RWPE1 (cell line): ENCODE results near the gene L1TD1.
"Not testable (repeated sequence)": the region's sequence is repeated elsewhere in the genome, so short reads cannot be mapped to it uniquely, and the experiment has no call there.

ENCODE experiments used
- CTCF ChIA-PET: fragments of 350-600 bp; sonication (Branson Sonifier 250); formaldehyde crosslinking; extraction: SDS; loops from one replicate; lab custom pipeline; 2021; lab: Yijun Ruan, JAX
- POLR2A ChIA-PET: fragments of 400-600 bp; formaldehyde crosslinking; extraction: SDS; loops from one replicate; lab custom pipeline; 2020; ENCODE audit warnings: antibody characterized with exemption; ENCODE audit not compliant: low non-redundant PET; lab: Yijun Ruan, JAX
- DNase-seq: peaks from one replicate; pipeline ENCODE4 v3.0.0; 2012; ENCODE audit warnings: low spot score
- H3K27ac ChIP-seq: fragments of 450-650 bp; 2 replicates; pipeline ENCODE4 v1.5.1; 2017
- CTCF ChIP-seq: fragments of 450-650 bp; conservative IDR thresholded peaks from 2 replicates; pipeline ENCODE4 v1.5.1; 2017; ENCODE audit warnings: low read depth, mild to moderate bottlenecking

L1TD1 gene

GRCh38 chr1:62233926-62234450 lies 39.3 kb downstream of the L1TD1 start:
- no peak for TF ChIP-seq CTCF
- POLR2A ChIA-PET, result no interaction called here
- DNase-seq, result no peak
- peak overlapping the region; percentile 67; the same call in 1 of the 2 replicates for H3K27ac ChIP-seq
- CTCF ChIA-PET, result interaction anchor here (0.7 kb wide), 1 partner anchor 91 kb away, joined by 3 read pairs; no protein-coding TSS in a partner anchor

- CTCF ChIA-PET, result interaction anchor here (0.7 kb wide), 1 partner anchor 91 kb away, joined by 3 read pairs; no protein-coding TSS in a partner anchor
- TF ChIP-seq CTCF, result no peak
- DNase-seq, result no peak
- H3K27ac ChIP-seq, result peak overlapping the region; percentile 38; the same call in 1 of the 2 replicates
- POLR2A ChIA-PET, result no interaction called here
Observed at GRCh38 chr1:62234688-62235087, 40.0 kb downstream of the L1TD1 start.

- POLR2A ChIA-PET, result no interaction called here
- TF ChIP-seq CTCF, result no peak
- no peak for DNase-seq
- H3K27ac ChIP-seq, result peak overlapping the region; percentile 38; the same call in 1 of the 2 replicates
- CTCF ChIA-PET, result interaction anchor here (0.5 kb wide), 1 partner anchor 224 kb away, joined by 4 read pairs; no protein-coding TSS in a partner anchor
Observed at GRCh38 chr1:62235576-62235975, 40.9 kb downstream of the L1TD1 start.

GRCh38 chr1:62237361-62237760 lies 42.7 kb downstream of the L1TD1 start:
- CTCF ChIA-PET, result no interaction called here
- POLR2A ChIA-PET, result no interaction called here
- no peak for DNase-seq
- H3K27ac ChIP-seq, result no peak overlapping the region; the same call in 1 of the 2 replicates
- no peak for TF ChIP-seq CTCF

GRCh38 chr1:62237950-62238374 lies 43.3 kb downstream of the L1TD1 start:
- ChIA-PET POLR2A (no interaction called here), CTCF (no interaction called here)

GRCh38 chr1:62238507-62238906 lies 43.9 kb downstream of the L1TD1 start:
- TF ChIP-seq CTCF, result no peak
- POLR2A ChIA-PET, result no interaction called here
- H3K27ac ChIP-seq, result no peak overlapping the region
- no peak for DNase-seq
- CTCF ChIA-PET, result no interaction called here

More at GRCh38 chr1:62237950-62238374, 43.3 kb downstream of the L1TD1 start:
- H3K27ac ChIP-seq, result peak overlapping the region; percentile 28; the same call in 1 of the 2 replicates
- no peak for DNase-seq
- TF ChIP-seq CTCF, result no peak

GRCh38 chr1:62239652-62240403 lies 45.2 kb downstream of the L1TD1 start:
- H3K27ac ChIP-seq, CTCF ChIA-PET, DNase-seq, POLR2A ChIA-PET: not testable (repeated sequence)
